Loucy (cell line): ENCODE measurements around the gene STOX2.

Experiments used
- EZH2phosphoT487 ChIP-seq: fragments of 200-600 bp; IDR thresholded peaks from 2 replicates; pipeline ENCODE4 v1.6.1; 2018; ENCODE audit warnings: antibody characterized with exemption, mild to moderate bottlenecking, moderate library complexity, borderline replicate concordance
- TF ChIP-seq, protein P1 (sequence below): fragments of 200-600 bp; sonication (generic); conservative IDR thresholded peaks from 2 replicates; pipeline ENCODE4 v1.5.1; 2014; ENCODE audit warnings: mild to moderate bottlenecking, antibody characterized with exemption, low read length

DNA sequence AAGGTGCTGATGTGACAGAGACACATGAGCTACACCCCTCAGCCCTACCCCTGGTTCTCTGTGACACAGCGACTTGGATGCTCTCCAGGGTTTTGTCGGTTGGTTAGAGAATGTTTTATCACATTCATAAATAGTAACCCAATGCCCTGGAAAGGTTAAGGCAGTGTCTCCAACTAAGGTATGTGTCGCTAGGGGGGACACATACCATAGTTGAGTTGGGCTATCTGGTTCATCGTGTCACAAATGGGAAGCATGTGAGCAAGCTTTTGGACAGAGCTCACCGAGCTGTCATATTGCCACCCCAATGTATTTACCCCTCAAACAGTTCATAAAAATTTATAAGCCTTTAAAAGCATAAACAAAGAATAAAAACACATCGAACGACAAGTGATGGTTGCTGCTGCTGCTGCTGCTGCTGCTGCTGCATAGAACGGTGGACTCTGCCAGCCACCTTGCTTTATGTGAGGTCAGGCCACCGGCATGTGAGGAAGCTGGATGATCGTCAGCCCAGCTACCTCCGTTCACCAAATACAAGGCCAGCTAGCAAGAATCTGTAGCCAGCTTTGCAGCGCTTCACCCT lies 55.9 kb downstream of the STOX2 start:
- TF ChIP-seq, protein P1, sequence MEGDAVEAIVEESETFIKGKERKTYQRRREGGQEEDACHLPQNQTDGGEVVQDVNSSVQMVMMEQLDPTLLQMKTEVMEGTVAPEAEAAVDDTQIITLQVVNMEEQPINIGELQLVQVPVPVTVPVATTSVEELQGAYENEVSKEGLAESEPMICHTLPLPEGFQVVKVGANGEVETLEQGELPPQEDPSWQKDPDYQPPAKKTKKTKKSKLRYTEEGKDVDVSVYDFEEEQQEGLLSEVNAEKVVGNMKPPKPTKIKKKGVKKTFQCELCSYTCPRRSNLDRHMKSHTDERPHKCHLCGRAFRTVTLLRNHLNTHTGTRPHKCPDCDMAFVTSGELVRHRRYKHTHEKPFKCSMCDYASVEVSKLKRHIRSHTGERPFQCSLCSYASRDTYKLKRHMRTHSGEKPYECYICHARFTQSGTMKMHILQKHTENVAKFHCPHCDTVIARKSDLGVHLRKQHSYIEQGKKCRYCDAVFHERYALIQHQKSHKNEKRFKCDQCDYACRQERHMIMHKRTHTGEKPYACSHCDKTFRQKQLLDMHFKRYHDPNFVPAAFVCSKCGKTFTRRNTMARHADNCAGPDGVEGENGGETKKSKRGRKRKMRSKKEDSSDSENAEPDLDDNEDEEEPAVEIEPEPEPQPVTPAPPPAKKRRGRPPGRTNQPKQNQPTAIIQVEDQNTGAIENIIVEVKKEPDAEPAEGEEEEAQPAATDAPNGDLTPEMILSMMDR: no peak
- no peak for TF ChIP-seq EZH2phosphoT487
